ENCODE measurements around the gene C1orf116. TPM values are rescaled to one million over a fixed set of nuclear protein-coding genes. Genes with fewer than 3 reads are reported as not detected.

Gene C1orf116
- total RNA-seq, 3 donors from 2014 or later (not counting 1 experiment from before 2014, with no cell fraction given) = 0.21 to 0.39 (median 0.30) TPM

GRCh38 chr1:206986402-206986801, 46.2 kb downstream of the C1orf116 start:
- Histone ChIP-seq H3K36me3 (ENCODE audit: control insufficient read depth, insufficient read depth, low read length) (no peaks in the 10 kb centered on the region), H3K9me3 (ENCODE audit: control insufficient read depth, insufficient read depth, low read length) (no peaks in the 10 kb centered on the region), H3K27me3 (ENCODE audit: control insufficient read depth, insufficient read depth, low read length) (no peaks in the 10 kb centered on the region), H3K27ac (ENCODE audit: low read length) (no peak overlapping the region), H3K4me1 (ENCODE audit: control insufficient read depth, insufficient read depth, low read length) (no peaks in the 10 kb centered on the region), H3K4me3 (ENCODE audit: low read length) (no peak overlapping the region)
- Mint-ChIP-seq H3K36me3 (no peaks in the 10 kb centered on the region), H3K4me3 (no peak overlapping the region), H3K27me3 (ENCODE audit: low read depth in 2 of 2) (peaks cover 38 to 51% of the 10 kb centered on the region in 2 donors), H3K27ac (no peak overlapping the region), H3K4me1 (no peaks in the 10 kb centered on the region), H3K9me3 (no peaks in the 10 kb centered on the region)
- DNase-seq (no peak), ATAC-seq (no peak)
- intact Hi-C loops (cut with micrococcal nuclease) = no loop called here
- WGBS (ENCODE audit: insufficient coverage) = 76% methylated on average over 3 of the region's 3 CpGs
- no peak for TF ChIP-seq CTCF (IDR thresholded peaks at IDR 0.05)

GRCh38 chr1:206985162-206985749, 47.3 kb downstream of the C1orf116 start:
- intact Hi-C loops (cut with micrococcal nuclease) = no loop called here
- no peaks in the 10 kb centered on the region for H3K4me1 Mint-ChIP-seq
- no peak overlapping the region for H3K27ac ChIP-seq (ENCODE audit: low read length)
- H3K4me1 ChIP-seq (ENCODE audit: control insufficient read depth, insufficient read depth, low read length) = no peaks in the 10 kb centered on the region
- H3K9me3 Mint-ChIP-seq = no peaks in the 10 kb centered on the region
- DNase-seq = no peak
- no peaks in the 10 kb centered on the region for H3K9me3 ChIP-seq (ENCODE audit: control insufficient read depth, insufficient read depth, low read length)
- peaks cover 36 to 47% of the 10 kb centered on the region in 2 donors for H3K27me3 Mint-ChIP-seq (ENCODE audit: low read depth in 2 of 2)
- TF ChIP-seq CTCF (IDR thresholded peaks at IDR 0.05) = no peak
- 92% methylated on average over 10 of the region's 10 CpGs for WGBS (ENCODE audit: insufficient coverage)
- no peaks in the 10 kb centered on the region for H3K36me3 ChIP-seq (ENCODE audit: control insufficient read depth, insufficient read depth, low read length)
- H3K4me3 ChIP-seq (ENCODE audit: low read length) = no peak overlapping the region
- H3K36me3 Mint-ChIP-seq = no peaks in the 10 kb centered on the region
- H3K27ac Mint-ChIP-seq = no peak overlapping the region
- H3K27me3 ChIP-seq (ENCODE audit: control insufficient read depth, insufficient read depth, low read length) = no peaks in the 10 kb centered on the region
- H3K4me3 Mint-ChIP-seq = no peak overlapping the region
- no peak for ATAC-seq

GRCh38 chr1:206982216-206982615, 50.3 kb downstream of the C1orf116 start:
- no peaks in the 10 kb centered on the region for H3K36me3 Mint-ChIP-seq
- H3K27ac Mint-ChIP-seq = no peak overlapping the region
- H3K4me3 ChIP-seq (ENCODE audit: low read length) = no peak overlapping the region
- no peaks in the 10 kb centered on the region for H3K4me1 ChIP-seq (ENCODE audit: control insufficient read depth, insufficient read depth, low read length)
- H3K36me3 ChIP-seq (ENCODE audit: control insufficient read depth, insufficient read depth, low read length) = no peaks in the 10 kb centered on the region
- ATAC-seq (peak; percentile 71 to 89 (median 86)), DNase-seq (peak; percentile 52 to 78)
- H3K4me3 Mint-ChIP-seq = no peak overlapping the region
- TF ChIP-seq CTCF (IDR thresholded peaks at IDR 0.05) = peak; percentile 66
- intact Hi-C loops (cut with micrococcal nuclease) = loop anchor here (1.0 to 5.0 kb wide), 6 partner anchors 70 to 348 kb away; partner anchors contain the start of gene IL20
- H3K27me3 Mint-ChIP-seq (ENCODE audit: low read depth in 2 of 2) = peaks cover 24 to 31% of the 10 kb centered on the region in 2 donors
- H3K9me3 Mint-ChIP-seq = no peaks in the 10 kb centered on the region
- H3K27ac ChIP-seq (ENCODE audit: low read length) = no peak overlapping the region
- H3K4me1 Mint-ChIP-seq = no peaks in the 10 kb centered on the region
- H3K9me3 ChIP-seq (ENCODE audit: control insufficient read depth, insufficient read depth, low read length) = no peaks in the 10 kb centered on the region
- no peaks in the 10 kb centered on the region for H3K27me3 ChIP-seq (ENCODE audit: control insufficient read depth, insufficient read depth, low read length)
- WGBS (ENCODE audit: insufficient coverage) = 25% methylated on average over 4 of the region's 4 CpGs

All from natural killer cell (primary cell).